Measurements from ENCODE around the gene DUSP8. TPM values are rescaled to one million over a fixed set of nuclear protein-coding genes. Genes with fewer than 3 reads are reported as not detected.

The DUSP8 gene
- total RNA-seq, 2 donors from 2014 or later = 2.8 to 5.1 TPM

DNA sequence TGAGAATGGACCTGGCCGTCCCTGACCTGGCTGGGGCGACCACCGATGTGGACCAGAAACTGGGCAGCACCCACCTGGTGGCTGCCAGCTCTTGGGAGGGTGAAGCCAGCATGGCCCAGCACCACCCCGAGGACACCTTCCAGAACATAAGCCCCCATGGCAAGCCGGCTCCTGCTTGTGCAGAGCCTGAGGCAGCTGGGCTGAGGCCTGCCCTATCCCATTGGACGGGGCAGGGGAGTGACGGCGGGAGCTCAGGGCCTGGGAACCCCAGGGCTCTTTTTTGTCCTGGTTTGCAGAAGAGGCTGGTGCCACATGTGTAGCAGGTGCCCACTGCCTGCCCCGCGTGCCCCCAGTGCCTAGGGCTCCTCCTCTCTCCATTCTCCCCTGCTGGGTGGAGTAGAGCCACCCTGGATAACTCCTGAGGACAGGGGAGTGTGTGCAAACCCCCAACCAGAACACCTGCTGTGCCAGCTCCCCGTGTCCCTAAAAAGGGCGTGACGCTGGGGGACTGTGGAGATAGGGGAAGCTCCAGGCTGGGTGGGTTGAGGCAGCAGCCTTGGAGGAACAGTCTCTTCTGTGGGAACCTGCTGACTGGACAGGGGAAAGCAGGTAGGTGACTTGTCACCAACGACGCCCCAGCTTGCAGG lies 11.9 kb downstream of the DUSP8 start:
- H3K9me3 Mint-ChIP-seq = no peaks in the 10 kb centered on the region
- no peak for ATAC-seq (replicated peaks in 1 of 2)
- no peaks in the 10 kb centered on the region for H3K36me3 Mint-ChIP-seq (ENCODE audit: insufficient read depth in 2 of 2)
- no peaks in the 10 kb centered on the region for H3K4me1 Mint-ChIP-seq (ENCODE audit: low read depth)
- H3K27ac Mint-ChIP-seq = no peak overlapping the region
- H3K4me3 Mint-ChIP-seq = no peak overlapping the region
- DNase-seq = no peak
- H3K27me3 Mint-ChIP-seq (ENCODE audit: low read depth) = no peaks in the 10 kb centered on the region

DNA sequence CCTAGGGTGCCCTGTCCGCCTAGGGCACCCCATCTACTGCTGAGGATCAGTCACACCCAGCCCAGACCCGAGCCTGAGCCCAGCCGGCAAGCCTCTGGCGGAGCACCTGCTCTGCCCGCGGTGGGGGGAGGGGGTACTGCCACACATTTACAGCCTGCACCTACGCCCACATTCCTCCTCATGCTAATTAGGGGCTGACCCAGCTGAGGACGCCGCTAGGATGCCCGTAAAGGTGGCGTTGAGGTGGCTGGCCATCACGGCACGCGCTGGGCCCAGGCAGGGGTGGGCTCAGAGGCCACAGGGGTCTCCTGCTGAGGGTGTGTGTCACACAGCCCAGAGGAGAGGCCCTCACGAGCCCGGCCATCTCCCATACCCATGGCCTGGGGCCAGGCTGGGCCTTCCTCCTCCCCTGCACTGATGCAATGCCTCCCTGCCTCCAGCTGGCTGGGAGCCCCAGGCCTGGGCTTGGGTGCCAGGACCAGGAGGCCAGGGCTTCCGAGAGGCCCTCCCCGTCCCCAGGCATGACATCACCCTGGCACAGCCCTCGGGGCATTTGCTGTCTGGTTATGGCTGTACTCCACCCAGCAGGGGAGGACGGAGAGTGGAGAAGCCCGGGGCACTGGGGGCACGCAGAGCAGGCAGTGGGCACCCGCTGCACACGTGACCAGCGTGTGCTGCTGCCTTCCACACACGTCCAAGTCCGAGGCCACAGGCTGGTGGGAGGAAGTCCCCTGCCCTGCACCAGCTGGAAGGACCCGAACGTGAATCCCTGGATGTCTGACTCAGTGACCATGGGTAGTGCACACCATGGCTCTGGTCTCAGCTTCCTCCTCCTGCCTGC lies 12.7 kb downstream of the DUSP8 start:
- ATAC-seq (replicated peaks in 1 of 2) (peak in 1 of 2 donors; percentile 13), DNase-seq (no peak)
- Mint-ChIP-seq H3K9me3 (no peaks in the 10 kb centered on the region), H3K36me3 (ENCODE audit: insufficient read depth in 2 of 2) (no peaks in the 10 kb centered on the region), H3K4me1 (ENCODE audit: low read depth) (no peaks in the 10 kb centered on the region), H3K4me3 (no peak overlapping the region), H3K27me3 (ENCODE audit: low read depth) (no peaks in the 10 kb centered on the region), H3K27ac (no peak overlapping the region)

DNA sequence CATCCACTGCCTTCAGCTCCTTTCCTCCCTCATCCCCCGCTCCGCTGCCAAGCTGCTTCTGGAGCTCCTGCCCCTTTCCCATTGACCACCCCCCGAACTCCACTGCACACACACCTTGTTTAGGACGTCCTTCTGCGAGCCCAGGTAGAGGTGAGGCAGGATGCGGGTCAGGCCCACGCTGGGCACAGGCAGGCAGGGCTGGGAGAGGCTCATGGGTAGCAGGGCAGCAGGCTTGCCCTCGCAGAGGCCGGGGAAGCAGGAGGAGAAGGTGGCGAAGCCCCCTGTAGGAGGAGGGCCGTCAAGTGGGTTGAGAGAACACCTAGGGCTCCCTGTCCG lies 13.3 kb downstream of the DUSP8 start:
- H3K27ac Mint-ChIP-seq = no peak overlapping the region

DNA sequence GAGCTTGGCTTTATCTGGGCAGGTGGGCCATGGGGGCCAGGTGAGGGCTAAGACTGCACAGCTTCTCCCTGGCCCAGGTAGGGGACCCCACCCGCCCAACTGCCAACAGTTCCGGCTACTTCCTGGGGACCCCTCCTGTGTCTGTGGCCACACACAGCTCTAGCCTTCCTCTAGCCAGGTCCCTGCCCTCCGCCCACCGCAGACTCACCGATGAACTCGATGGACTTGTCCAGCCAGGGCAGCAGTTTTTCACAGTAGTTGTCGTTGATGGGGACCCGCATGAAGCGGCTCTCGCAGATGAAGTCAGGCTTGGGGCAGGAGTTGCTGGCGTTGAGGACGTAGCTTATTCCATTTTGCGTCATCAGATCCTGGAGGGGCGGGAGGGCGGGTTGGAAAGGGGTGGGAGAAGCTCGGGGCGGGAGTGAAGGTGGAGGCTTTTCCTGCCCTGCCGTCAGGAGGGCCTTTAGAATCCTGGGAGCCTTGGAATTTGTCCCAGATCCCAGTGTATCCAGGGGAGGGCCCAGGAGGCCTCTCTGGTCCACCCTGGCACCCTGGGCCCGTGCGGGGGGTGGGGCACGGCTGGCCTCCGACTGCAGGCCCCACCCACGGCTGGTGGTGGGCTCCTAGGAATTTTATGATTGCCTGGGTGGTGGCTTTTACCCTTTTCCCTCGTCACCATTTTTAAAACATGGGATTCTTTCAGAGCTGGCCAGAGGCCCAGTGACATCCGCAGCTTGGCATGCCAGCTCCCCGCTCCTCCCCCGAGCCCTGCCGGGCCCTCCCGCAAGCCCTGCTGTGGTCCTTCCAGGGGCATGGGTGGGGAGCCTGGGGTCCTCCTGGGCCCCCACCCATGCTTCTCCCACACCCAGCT lies 13.9 kb downstream of the DUSP8 start:
- ATAC-seq (replicated peaks in 1 of 2) (no peak), DNase-seq (no peak)
- no peak overlapping the region for H3K27ac Mint-ChIP-seq
- H3K4me3 Mint-ChIP-seq = no peak overlapping the region
- no peaks in the 10 kb centered on the region for H3K9me3 Mint-ChIP-seq
- no peaks in the 10 kb centered on the region for H3K27me3 Mint-ChIP-seq (ENCODE audit: low read depth)
- H3K36me3 Mint-ChIP-seq (ENCODE audit: insufficient read depth in 2 of 2) = no peaks in the 10 kb centered on the region
- H3K4me1 Mint-ChIP-seq (ENCODE audit: low read depth) = no peaks in the 10 kb centered on the region

More for the DNA sequence above, 13.3 kb downstream of the DUSP8 start:
- no peak for DNase-seq
- Mint-ChIP-seq H3K27me3 (ENCODE audit: low read depth) (no peaks in the 10 kb centered on the region), H3K4me3 (no peak overlapping the region), H3K4me1 (ENCODE audit: low read depth) (no peaks in the 10 kb centered on the region), H3K9me3 (no peaks in the 10 kb centered on the region), H3K36me3 (ENCODE audit: insufficient read depth in 2 of 2) (no peaks in the 10 kb centered on the region)
- ATAC-seq (replicated peaks in 1 of 2) = no peak

DNA sequence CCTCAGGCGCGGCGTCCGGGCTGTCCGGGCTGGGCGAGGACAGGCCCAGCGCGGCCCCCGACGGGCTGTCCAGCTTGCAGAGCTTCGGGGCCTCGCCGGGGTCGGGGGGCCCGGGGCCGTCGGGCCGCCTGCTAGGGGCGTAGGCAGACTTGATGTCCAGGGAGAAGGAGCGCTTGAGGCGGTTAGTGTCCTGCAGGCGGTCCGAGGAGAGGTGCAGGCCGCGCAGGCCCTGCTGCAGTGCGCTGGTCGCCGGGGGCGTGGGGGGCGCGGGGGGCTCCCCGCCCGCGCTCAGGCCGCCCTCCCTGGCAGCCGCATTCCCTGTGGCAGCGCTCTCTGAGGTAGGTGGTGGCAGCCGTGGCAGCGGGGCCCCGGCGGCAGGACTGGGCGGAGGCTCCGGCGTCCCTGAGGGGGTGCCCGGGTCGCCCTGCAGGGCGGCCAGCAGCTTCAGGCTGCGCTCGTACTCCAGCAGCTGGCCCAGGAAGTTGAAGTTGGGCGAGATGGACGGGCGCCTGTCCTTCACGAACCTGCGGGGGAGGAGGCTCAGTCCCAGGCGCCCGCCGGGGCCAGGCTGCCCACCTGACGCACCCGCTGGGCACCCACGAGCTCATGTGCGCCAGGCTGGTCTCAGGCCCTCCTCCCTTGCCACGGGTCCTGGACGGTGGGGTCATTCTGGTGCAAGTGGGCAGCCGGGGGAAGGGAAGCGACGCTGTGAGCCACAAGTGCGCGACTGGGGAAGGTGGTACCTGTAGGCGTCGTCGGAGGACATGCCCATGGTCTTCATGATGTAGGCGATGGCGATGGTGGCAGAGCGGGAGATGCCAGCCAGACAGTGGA lies 14.8 kb downstream of the DUSP8 start:
- Mint-ChIP-seq H3K27me3 (ENCODE audit: low read depth) (no peaks in the 10 kb centered on the region), H3K4me3 (no peak overlapping the region), H3K36me3 (ENCODE audit: insufficient read depth in 2 of 2) (no peaks in the 10 kb centered on the region), H3K9me3 (no peaks in the 10 kb centered on the region), H3K4me1 (ENCODE audit: low read depth) (no peaks in the 10 kb centered on the region), H3K27ac (no peak overlapping the region)
- no peak for DNase-seq
- ATAC-seq (replicated peaks in 1 of 2) = no peak

DNA sequence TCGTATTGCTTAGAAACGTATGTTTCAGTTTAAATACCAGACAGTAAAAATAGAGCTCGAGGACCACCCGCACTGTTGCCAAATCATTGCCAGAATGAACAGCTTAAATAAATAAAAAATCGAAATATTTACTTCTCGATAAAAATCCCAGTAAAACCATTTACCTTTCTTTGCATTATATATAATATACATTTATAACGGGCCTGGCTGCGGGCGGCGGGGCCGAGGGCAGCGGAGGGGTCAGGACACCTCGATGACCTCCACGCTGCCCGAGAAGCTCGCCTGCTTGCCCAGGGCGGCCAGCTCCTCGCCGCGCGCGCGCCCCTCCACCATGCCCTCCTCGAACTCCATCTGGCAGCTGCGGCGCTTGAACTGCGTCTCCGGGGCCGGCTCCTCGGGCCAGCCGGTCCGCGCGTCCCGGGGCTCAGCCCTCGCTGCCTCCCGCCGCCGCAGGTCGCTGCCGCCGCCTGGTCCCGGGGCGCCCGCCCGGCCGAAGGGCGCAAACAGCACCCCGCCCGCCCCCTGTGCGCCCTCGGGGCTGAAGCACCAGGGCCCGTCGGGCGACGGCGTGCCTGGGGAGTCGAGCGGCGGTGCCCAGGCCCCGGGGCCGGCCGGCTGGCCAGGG lies 15.7 kb downstream of the DUSP8 start:
- H3K27me3 Mint-ChIP-seq (ENCODE audit: low read depth) = no peaks in the 10 kb centered on the region
- no peaks in the 10 kb centered on the region for H3K4me1 Mint-ChIP-seq (ENCODE audit: low read depth)
- no peaks in the 10 kb centered on the region for H3K9me3 Mint-ChIP-seq
- H3K4me3 Mint-ChIP-seq = no peak overlapping the region
- no peak for ATAC-seq (replicated peaks in 1 of 2)
- no peak for DNase-seq
- no peak overlapping the region for H3K27ac Mint-ChIP-seq
- H3K36me3 Mint-ChIP-seq (ENCODE audit: insufficient read depth in 2 of 2) = no peaks in the 10 kb centered on the region

DNA sequence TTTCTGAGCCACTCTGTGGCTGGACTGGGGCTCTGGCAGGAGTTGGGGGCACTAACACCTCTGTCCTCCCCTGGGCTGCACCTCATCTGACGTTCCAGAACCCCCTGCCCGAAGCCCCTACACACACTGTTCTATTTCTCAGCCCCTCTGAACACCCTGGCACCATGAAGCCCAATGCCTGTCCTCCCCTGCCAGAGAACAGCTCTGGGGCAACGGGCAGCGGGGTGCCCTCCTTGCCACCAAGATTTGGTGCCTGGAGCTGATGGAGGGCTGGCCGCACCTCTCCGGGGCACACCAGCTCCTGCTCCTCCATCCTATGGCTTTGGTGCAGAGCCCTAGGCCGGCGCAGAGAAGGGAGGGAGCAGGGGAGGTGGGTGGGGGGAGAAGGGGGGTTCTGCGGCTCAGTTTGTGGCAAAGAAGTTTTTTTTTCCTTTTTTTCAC lies 16.3 kb downstream of the DUSP8 start:
- no peak for ATAC-seq (replicated peaks in 1 of 2)
- H3K9me3 Mint-ChIP-seq = no peaks in the 10 kb centered on the region
- no peaks in the 10 kb centered on the region for H3K27me3 Mint-ChIP-seq (ENCODE audit: low read depth)
- H3K4me3 Mint-ChIP-seq = no peak overlapping the region
- H3K27ac Mint-ChIP-seq = no peak overlapping the region
- DNase-seq = no peak
- no peaks in the 10 kb centered on the region for H3K36me3 Mint-ChIP-seq (ENCODE audit: insufficient read depth in 2 of 2)
- no peaks in the 10 kb centered on the region for H3K4me1 Mint-ChIP-seq (ENCODE audit: low read depth)

DNA sequence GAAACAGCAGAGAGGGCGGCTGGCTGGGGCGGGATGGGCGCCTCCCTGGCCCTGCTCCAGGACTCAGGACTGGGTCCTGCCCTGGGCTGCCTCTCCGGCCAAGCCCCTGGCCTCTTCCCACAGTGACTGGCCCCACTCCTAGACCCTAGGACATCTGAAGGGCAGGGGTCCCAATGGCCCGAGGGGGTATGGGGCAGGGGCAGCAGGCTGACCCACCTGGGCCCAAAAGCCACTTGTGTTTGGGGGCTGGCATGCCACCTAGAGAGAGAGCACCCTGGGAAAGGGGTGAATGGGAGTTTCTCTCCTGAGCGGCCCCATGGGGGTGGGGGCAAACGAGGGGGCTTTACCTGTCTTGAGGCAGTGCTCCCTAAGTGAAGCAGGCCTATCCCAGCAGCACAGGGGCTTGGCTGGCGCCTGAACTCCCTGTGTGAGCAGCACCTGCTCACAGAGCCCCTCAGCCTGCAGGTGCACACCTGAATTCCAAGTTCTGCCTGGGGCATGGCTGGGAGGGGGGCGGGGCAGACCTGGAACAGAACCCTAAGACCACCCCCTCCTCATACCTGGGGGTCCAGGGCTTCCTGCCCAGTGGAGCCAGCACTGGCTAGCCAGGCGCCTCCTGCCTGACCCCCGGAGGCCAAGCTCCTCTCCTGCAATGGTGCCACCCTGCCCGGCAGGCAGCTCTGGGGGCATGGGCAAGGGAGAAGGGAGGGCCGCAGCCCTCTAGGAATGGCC lies 16.9 kb downstream of the DUSP8 start:
- Mint-ChIP-seq H3K27me3 (ENCODE audit: low read depth) (no peaks in the 10 kb centered on the region), H3K9me3 (no peaks in the 10 kb centered on the region), H3K36me3 (ENCODE audit: insufficient read depth in 2 of 2) (no peaks in the 10 kb centered on the region), H3K4me1 (ENCODE audit: low read depth) (no peaks in the 10 kb centered on the region), H3K4me3 (no peak overlapping the region), H3K27ac (no peak overlapping the region)
- DNase-seq = no peak
- no peak for ATAC-seq (replicated peaks in 1 of 2)

DNA sequence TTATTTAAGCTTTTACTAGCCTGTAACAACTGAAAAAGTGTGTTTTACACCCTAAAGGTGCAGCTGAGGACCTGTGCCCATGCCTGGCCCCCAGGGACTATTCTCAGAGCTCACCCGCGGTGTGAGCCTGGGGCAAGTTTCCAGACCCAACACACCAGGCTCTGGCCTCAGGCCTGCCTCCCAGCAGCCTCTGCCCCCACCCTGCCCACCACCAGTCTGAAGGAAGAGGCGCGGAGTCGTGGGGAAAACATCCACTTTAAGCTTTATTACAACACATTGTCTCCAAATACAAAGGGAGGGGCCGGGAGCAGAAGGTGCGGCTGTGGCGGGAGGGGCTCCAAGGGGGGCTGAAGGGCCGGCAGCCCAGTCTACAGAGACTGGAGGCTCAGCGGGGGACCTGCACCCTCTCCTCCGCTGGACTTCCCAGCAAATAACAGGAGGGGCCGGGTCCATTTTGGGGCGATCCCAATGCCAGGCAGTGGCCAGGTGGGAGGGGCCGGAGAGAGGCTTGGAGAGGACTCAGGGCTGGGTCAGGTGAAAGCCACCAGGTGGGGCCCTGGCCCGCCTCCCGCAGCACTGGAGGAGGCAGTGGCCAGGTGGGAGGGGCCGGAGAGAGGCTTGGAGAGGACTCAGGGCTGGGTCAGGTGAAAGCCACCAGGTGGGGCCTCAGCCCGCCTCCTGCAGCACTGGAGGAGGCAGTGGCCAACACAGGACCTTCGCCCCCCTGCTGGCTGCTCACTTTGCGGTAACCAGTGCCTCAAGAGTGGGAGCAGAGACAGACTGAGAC lies 18.1 kb downstream of the DUSP8 start:
- H3K36me3 Mint-ChIP-seq (ENCODE audit: insufficient read depth in 2 of 2) = no peaks in the 10 kb centered on the region
- H3K4me3 Mint-ChIP-seq = no peak overlapping the region
- no peak for DNase-seq
- H3K27ac Mint-ChIP-seq = no peak overlapping the region
- no peak for ATAC-seq (replicated peaks in 1 of 2)
- H3K27me3 Mint-ChIP-seq (ENCODE audit: low read depth) = peaks cover 9% of the 10 kb centered on the region
- peaks cover 5% of the 10 kb centered on the region for H3K4me1 Mint-ChIP-seq (ENCODE audit: low read depth)
- no peaks in the 10 kb centered on the region for H3K9me3 Mint-ChIP-seq

DNA sequence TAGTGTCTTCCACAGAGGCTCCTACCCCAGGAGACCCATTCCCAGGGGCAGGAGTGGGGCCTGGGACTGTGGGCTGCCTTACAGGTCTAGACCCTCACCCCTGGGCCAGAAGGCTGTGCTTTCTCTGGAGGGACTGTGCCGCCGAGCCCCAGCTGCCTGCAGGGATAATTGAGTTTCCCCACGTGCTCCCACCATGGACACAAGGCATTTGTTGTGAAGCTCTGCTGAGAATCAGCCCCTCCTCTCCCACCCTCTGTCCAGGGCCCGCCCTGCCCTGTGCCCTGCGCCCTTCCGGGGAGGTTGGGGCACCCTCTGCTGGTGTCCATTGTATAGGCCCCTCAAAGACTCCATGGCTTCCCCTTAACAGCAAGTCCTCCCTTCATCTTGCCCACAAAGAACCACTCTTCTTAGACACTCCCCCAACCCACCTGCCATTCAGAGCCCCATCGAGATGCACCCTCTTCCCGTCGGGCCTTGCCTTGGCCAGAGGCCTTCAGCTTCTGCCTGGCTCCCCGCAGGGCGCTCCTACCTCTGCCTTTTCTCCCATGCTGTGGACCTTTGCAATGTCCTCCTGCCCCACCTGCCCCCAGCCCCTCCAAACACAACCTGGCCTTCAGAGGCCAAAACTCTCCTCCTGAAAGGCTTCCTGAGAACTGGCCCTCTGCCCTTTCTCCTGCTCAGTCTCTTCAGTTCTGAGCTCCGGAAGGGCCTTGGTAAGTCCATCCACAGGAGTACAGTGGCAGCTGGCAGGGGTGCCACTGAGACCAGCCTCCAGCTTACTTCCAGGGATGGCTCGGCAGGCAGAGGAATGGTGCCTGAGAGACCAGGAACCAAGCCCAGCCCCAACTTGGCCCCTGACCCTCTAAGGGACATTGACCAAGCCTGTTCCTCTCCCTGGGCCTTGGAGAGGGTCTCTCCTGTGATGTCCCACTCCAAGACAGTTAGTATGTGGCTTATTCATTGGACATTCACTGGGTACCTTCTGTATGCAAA lies 22.4 kb downstream of the DUSP8 start:
- ATAC-seq (replicated peaks in 1 of 2) (no peak), DNase-seq (no peak)
- Mint-ChIP-seq H3K36me3 (ENCODE audit: insufficient read depth in 2 of 2) (no peaks in the 10 kb centered on the region), H3K9me3 (no peaks in the 10 kb centered on the region), H3K27me3 (ENCODE audit: low read depth) (peaks cover 28% of the 10 kb centered on the region), H3K4me1 (ENCODE audit: low read depth) (peaks cover 5% of the 10 kb centered on the region), H3K27ac (no peak overlapping the region), H3K4me3 (no peak overlapping the region)

All from activated T-cell treated with anti-CD3 and anti-CD28 coated beads, Interleukin-2, amount 50 U/mL, for 72 hours (primary cell).